GM23338 (cell line): ENCODE results near the gene IQSEC2. TPM values are rescaled to one million over a fixed set of nuclear protein-coding genes. Genes with fewer than 3 reads are reported as not detected.

Experiments
- ATAC-seq: fragments of 200-7000 bp; cut with Tn5 transposase; 3 replicates; pipeline ENCODE4 v1.9.1; 2020
- DNase-seq: peaks from one replicate; pipeline ENCODE4 v3.0.0-alpha.2; 2015; ENCODE audit warnings: low spot score
- H2AFZ ChIP-seq: fragments of 200-600 bp; sonication (generic); 2 replicates; pipeline ENCODE4 v1.8.0; 2016; ENCODE audit warnings: antibody characterized with exemption, mild to moderate bottlenecking, moderate library complexity
- H3F3A ChIP-seq: fragments of 200-600 bp; sonication (generic); replicated peaks from 2 replicates; pipeline ENCODE4 v1.8.0; 2017; ENCODE audit warnings: antibody characterized with exemption, mixed run types, low read depth
- H3K27ac ChIP-seq: fragments of 200-600 bp; sonication (generic); 2 replicates; pipeline ENCODE4 v1.6.1; 2016; ENCODE audit warnings: low read depth
- H3K27me3 ChIP-seq: fragments of 200-600 bp; sonication (generic); 2 replicates; pipeline ENCODE4 v1.8.0; 2016; ENCODE audit warnings: mild to moderate bottlenecking, mixed run types, moderate library complexity; ENCODE audit not compliant: insufficient read depth
- H3K36me3 ChIP-seq: fragments of 200-600 bp; sonication (generic); 2 replicates; pipeline ENCODE4 v1.8.0; 2016; ENCODE audit warnings: mild to moderate bottlenecking; ENCODE audit not compliant: insufficient read depth
- H3K4me1 ChIP-seq: fragments of 200-600 bp; sonication (generic); 2 replicates; pipeline ENCODE4 v1.8.0; 2016; ENCODE audit warnings: mild to moderate bottlenecking, moderate library complexity; ENCODE audit not compliant: insufficient read depth
- H3K4me2 ChIP-seq: fragments of 200-600 bp; sonication (generic); 2 replicates; pipeline ENCODE4 v1.7.1; 2017; ENCODE audit warnings: mixed run types
- H3K4me3 ChIP-seq: fragments of 200-600 bp; sonication (generic); 2 replicates; pipeline ENCODE4 v1.6.1; 2016; ENCODE audit warnings: mixed run types
- H3K79me2 ChIP-seq: fragments of 200-600 bp; sonication (generic); replicated peaks from 2 replicates; pipeline ENCODE4 v1.8.0; 2017; ENCODE audit warnings: mild to moderate bottlenecking; ENCODE audit not compliant: insufficient read depth
- H3K9me2 ChIP-seq: fragments of 200-600 bp; sonication (generic); 2 replicates; pipeline ENCODE4 v1.8.0; 2017; ENCODE audit not compliant: insufficient read depth
- H4K20me1 ChIP-seq: fragments of 200-600 bp; sonication (generic); replicated peaks from 2 replicates; pipeline ENCODE4 v1.8.0; 2017; ENCODE audit warnings: mild to moderate bottlenecking; ENCODE audit not compliant: insufficient read depth
- H3K27ac Mint-ChIP-seq: 2 replicates; pipeline ENCODE4 v1.8.0; 2020; ENCODE audit warnings: inconsistent platforms, mild to moderate bottlenecking, moderate library complexity, mixed read lengths
- H3K27me3 Mint-ChIP-seq: 3 replicates; pipeline ENCODE4 v1.8.0; 2022; ENCODE audit warnings: low read depth, mild to moderate bottlenecking, moderate library complexity, mixed read lengths, inconsistent platforms; ENCODE audit not compliant: insufficient read depth, poor library complexity
- H3K36me3 Mint-ChIP-seq: 3 replicates; pipeline ENCODE4 v1.8.0; 2021; ENCODE audit warnings: low read depth, mild to moderate bottlenecking, inconsistent platforms, moderate library complexity, mixed read lengths
- H3K4me1 Mint-ChIP-seq: 3 replicates; pipeline ENCODE4 v1.8.0; 2020; ENCODE audit warnings: mild to moderate bottlenecking, inconsistent platforms, mixed read lengths
- H3K4me3 Mint-ChIP-seq: 3 replicates; pipeline ENCODE4 v1.8.0; 2021; ENCODE audit warnings: moderate library complexity, mild to moderate bottlenecking, inconsistent platforms, mixed read lengths
- H3K9me3 Mint-ChIP-seq: 3 replicates; pipeline ENCODE4 v1.8.0; 2020; ENCODE audit warnings: moderate library complexity, mild to moderate bottlenecking, inconsistent platforms, mixed read lengths
- CREB1 ChIP-seq: fragments of 250-450 bp; sonication (Bioruptor Pico); IDR thresholded peaks from 2 replicates; pipeline ENCODE4 v1.5.0; 2020; ENCODE audit warnings: low read depth, mild to moderate bottlenecking, moderate library complexity
- EZH2 ChIP-seq: fragments of 200-600 bp; sonication (generic); IDR thresholded peaks from one replicate; pipeline ENCODE4 v1.8.0; 2017; ENCODE audit warnings: antibody characterized with exemption, mild to moderate bottlenecking, low read depth; ENCODE audit not compliant: unreplicated experiment
- EZH2phosphoT487 ChIP-seq: fragments of 200-600 bp; sonication (generic); IDR thresholded peaks from one replicate; pipeline ENCODE4 v1.8.1; 2018; ENCODE audit warnings: antibody characterized with exemption; ENCODE audit not compliant: unreplicated experiment
- JUNB ChIP-seq: IDR thresholded peaks from one replicate; pipeline ENCODE4 v1.6.1; 2016; ENCODE audit warnings: antibody characterized with exemption; ENCODE audit not compliant: unreplicated experiment
- NANOG ChIP-seq: IDR thresholded peaks from 2 replicates; pipeline ENCODE4 v1.6.1; 2016; ENCODE audit warnings: antibody characterized with exemption, borderline replicate concordance
- POLR2AphosphoS5 ChIP-seq: IDR thresholded peaks from 2 replicates; pipeline ENCODE4 v1.6.1; 2016; ENCODE audit warnings: antibody characterized with exemption, low read depth
- STAT1 ChIP-seq: IDR thresholded peaks from one replicate; pipeline ENCODE4 v1.6.1; 2016; ENCODE audit warnings: antibody characterized with exemption; ENCODE audit not compliant: unreplicated experiment
- ZNF114 ChIP-seq: fragments of 250-450 bp; sonication (Bioruptor Pico); IDR thresholded peaks from 2 replicates; pipeline ENCODE4 v1.5.0; 2020; ENCODE audit warnings: mild to moderate bottlenecking, moderate library complexity
- ZNF331 ChIP-seq: fragments of 250-450 bp; sonication (Bioruptor Pico); IDR thresholded peaks from 2 replicates; pipeline ENCODE4 v1.5.0; 2020; ENCODE audit warnings: low read depth, mild to moderate bottlenecking, moderate library complexity
- ZNF462 ChIP-seq: fragments of 250-450 bp; sonication (Bioruptor Pico); IDR thresholded peaks from 2 replicates; pipeline ENCODE4 v1.5.0; 2020; ENCODE audit warnings: mild to moderate bottlenecking, moderate library complexity
- polyA plus RNA-seq: library from polyadenylated mRNA; unstranded; fragments of >200 nt; fragmentation: Nextera tagmentation; extraction: Ambion mirVana; gene quantifications from 2 replicates; pipeline ENCODE4 v1.2.1, GENCODE V29; 2016
- total RNA-seq: library from RNA; depleted of rRNA; stranded (reverse); fragments of >200 nt; shearing (Covaris generic); gene quantifications from 2 replicates; pipeline ENCODE4 v1.2.3, GENCODE V29; 2014
- TF ChIP-seq, protein P1 (sequence below), 2 experiments: fragments of 200-600 bp in 1 of 2; sonication (generic) in 1 of 2; conservative IDR thresholded peaks; 2 replicates each; pipeline versions ENCODE4 v1.5.1 to v1.6.1; 2016 to 2017; ENCODE audit warnings: antibody characterized with exemption in 2 of 2, low read depth in 2 of 2, mild to moderate bottlenecking in 2 of 2, moderate library complexity in 1 of 2
- TF ChIP-seq, protein P2 (sequence below): IDR thresholded peaks from 2 replicates; pipeline ENCODE4 v1.6.1; 2016; ENCODE audit warnings: antibody characterized with exemption
- TF ChIP-seq, protein P3 (sequence below): IDR thresholded peaks from one replicate; pipeline ENCODE4 v1.6.1; 2018; ENCODE audit warnings: antibody characterized with exemption; ENCODE audit not compliant: unreplicated experiment

IQSEC2 gene
- total and polyA plus RNA-seq, 2 experiments from 2014 or later: 12.3 to 92.2 TPM

DNA sequence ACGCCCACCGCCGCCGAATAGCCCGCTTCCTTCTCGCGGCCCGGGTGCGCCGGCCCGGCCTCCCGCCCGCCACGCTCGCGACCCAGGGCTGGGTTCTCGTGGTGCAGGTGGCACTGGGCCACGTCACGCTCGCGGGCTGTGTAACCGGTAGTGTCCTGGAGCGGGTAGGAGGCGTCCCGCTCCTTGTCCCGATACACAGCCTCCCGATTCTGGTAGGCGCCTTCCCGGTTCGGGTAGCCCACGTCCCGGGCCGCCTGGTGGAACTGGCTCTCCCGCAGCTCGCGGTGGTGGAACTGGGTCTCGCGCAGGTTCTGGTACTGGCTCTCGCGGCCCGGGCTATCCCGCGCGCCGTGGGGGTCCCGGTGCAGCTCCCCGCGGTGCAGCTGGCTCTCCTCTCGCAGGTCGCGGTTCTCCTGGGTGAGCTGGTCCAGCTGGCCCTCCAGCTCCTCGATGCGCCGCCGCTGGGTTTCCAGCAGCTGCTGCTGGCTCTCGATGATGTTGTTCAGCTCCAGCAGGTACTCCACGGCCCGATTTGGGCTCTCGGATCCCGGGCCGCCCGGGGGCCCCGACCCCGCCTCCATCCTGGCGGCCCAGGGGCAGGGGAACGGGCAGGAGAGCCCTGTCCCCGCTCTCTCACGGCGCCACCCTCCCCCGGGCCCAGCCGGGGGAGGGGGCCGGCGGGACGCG lies 39.3 kb upstream of the IQSEC2 start:
- Mint-ChIP-seq H3K4me1 (peaks cover 55% of the 10 kb centered on the region), H3K36me3 (no peaks in the 10 kb centered on the region; the same call in 2 of the 3 replicates), H3K27ac (no peak overlapping the region), H3K9me3 (no peaks in the 10 kb centered on the region; the same call in 1 of the 3 replicates), H3K4me3 (peak overlapping the region; percentile 67; the same call in 2 of the 3 replicates), H3K27me3 (peaks cover 24% of the 10 kb centered on the region)
- H3K4me3 ChIP-seq: peak overlapping the region; percentile 69
- no peaks in the 10 kb centered on the region for H3K36me3 ChIP-seq
- DNase-seq: peak; percentile 15
- H3K9me2 ChIP-seq: no peaks in the 10 kb centered on the region
- H4K20me1 ChIP-seq: 0 out of 2 replicates have a peak, but pooled peaks cover 6% of the 10 kb centered on the region
- peak overlapping the region; percentile 85 for H3K4me2 ChIP-seq
- TF ChIP-seq EZH2phosphoT487: no peak
- no peak for TF ChIP-seq CREB1 (CRISPR knock-in tag)
- TF ChIP-seq, protein P1, sequence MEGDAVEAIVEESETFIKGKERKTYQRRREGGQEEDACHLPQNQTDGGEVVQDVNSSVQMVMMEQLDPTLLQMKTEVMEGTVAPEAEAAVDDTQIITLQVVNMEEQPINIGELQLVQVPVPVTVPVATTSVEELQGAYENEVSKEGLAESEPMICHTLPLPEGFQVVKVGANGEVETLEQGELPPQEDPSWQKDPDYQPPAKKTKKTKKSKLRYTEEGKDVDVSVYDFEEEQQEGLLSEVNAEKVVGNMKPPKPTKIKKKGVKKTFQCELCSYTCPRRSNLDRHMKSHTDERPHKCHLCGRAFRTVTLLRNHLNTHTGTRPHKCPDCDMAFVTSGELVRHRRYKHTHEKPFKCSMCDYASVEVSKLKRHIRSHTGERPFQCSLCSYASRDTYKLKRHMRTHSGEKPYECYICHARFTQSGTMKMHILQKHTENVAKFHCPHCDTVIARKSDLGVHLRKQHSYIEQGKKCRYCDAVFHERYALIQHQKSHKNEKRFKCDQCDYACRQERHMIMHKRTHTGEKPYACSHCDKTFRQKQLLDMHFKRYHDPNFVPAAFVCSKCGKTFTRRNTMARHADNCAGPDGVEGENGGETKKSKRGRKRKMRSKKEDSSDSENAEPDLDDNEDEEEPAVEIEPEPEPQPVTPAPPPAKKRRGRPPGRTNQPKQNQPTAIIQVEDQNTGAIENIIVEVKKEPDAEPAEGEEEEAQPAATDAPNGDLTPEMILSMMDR (conservative IDR thresholded peaks at IDR 0.05; ENCODE audit: low read depth in 2 of 2): no peak
- TF ChIP-seq, protein P2, sequence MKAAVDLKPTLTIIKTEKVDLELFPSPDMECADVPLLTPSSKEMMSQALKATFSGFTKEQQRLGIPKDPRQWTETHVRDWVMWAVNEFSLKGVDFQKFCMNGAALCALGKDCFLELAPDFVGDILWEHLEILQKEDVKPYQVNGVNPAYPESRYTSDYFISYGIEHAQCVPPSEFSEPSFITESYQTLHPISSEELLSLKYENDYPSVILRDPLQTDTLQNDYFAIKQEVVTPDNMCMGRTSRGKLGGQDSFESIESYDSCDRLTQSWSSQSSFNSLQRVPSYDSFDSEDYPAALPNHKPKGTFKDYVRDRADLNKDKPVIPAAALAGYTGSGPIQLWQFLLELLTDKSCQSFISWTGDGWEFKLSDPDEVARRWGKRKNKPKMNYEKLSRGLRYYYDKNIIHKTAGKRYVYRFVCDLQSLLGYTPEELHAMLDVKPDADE: no peak
- no peak for TF ChIP-seq ZNF462 (CRISPR knock-in tag)
- TF ChIP-seq, protein P3, sequence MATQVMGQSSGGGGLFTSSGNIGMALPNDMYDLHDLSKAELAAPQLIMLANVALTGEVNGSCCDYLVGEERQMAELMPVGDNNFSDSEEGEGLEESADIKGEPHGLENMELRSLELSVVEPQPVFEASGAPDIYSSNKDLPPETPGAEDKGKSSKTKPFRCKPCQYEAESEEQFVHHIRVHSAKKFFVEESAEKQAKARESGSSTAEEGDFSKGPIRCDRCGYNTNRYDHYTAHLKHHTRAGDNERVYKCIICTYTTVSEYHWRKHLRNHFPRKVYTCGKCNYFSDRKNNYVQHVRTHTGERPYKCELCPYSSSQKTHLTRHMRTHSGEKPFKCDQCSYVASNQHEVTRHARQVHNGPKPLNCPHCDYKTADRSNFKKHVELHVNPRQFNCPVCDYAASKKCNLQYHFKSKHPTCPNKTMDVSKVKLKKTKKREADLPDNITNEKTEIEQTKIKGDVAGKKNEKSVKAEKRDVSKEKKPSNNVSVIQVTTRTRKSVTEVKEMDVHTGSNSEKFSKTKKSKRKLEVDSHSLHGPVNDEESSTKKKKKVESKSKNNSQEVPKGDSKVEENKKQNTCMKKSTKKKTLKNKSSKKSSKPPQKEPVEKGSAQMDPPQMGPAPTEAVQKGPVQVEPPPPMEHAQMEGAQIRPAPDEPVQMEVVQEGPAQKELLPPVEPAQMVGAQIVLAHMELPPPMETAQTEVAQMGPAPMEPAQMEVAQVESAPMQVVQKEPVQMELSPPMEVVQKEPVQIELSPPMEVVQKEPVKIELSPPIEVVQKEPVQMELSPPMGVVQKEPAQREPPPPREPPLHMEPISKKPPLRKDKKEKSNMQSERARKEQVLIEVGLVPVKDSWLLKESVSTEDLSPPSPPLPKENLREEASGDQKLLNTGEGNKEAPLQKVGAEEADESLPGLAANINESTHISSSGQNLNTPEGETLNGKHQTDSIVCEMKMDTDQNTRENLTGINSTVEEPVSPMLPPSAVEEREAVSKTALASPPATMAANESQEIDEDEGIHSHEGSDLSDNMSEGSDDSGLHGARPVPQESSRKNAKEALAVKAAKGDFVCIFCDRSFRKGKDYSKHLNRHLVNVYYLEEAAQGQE: no peak
- TF ChIP-seq JUNB: no peak
- TF ChIP-seq ZNF114: no peak
- TF ChIP-seq STAT1: no peak
- no peak for TF ChIP-seq EZH2
- TF ChIP-seq NANOG: no peak
- TF ChIP-seq POLR2AphosphoS5: no peak
- no peak for TF ChIP-seq ZNF331 (CRISPR knock-in tag)
- H3K4me1 ChIP-seq: peaks cover 22% of the 10 kb centered on the region; the same call in 1 of the 2 replicates
- H2AFZ ChIP-seq: no peak overlapping the region
- no peak overlapping the region for H3K27ac ChIP-seq
- H3K79me2 ChIP-seq: peaks cover 52% of the 10 kb centered on the region
- no peaks in the 10 kb centered on the region for H3K27me3 ChIP-seq
- no peak; the same call in 2 of the 3 replicates for ATAC-seq
- H3F3A ChIP-seq: no peaks in the 10 kb centered on the region
